ENCODE measurements around the gene PDE8B. TPM values are rescaled to one million over a fixed set of nuclear protein-coding genes. Genes with fewer than 3 reads are reported as not detected.

The PDE8B gene
- polyA plus RNA-seq, 3 donors: 4.4 to 7.3 (median 5.7) TPM

DNA sequence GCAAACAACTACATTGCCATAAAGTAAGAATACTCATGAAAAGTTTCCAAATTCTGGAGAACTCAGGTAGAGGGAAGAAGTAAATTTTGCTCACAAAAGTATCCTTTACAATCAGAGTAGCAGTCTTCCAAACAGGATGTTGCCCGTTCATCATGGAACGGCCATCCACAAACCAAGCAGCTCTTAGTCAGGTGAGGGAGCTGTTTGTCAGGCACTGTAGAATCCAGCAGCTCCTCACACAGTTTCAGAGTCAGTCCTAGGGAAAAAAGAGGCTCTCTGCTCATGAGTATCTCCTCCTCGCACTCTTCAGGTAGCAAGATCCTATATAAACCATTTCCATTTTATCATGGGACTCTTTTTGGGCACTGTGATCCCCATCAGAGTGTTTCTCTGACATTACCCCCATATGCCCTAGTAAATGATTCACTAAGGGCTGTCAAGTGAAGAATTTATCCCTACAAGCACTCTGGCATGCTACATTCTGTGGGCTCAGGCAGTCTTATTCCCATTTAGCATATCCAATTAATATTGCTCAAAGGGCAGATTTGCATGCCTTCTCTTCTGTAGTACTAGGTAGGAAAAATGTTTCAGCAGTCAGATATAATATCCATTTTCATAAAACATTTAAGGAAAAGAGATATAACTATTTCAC is 183.7 kb downstream of the PDE8B start:
- DNase-seq (ENCODE audit: low read depth in 3 of 3, low spot score in 2 of 3): no peak

DNA sequence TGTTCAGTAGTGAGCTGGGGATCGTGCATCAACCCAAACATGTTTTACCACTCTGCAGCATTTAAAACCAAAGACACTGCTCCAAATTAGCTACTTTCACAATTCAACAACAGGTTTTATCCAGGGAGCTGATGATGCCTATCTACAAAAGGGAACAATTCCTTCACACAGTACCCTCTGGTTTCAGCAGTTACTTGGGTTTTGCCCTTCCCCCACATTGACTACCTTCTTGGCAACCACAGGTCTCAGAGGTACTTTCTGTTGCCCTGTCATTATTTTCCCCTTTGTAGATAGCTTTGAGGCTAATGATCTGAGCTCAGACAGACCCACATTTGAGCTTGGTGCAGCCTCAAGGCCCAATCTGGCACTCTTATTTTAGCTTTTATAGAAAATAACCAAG is 185.5 kb downstream of the PDE8B start:
- DNase-seq (ENCODE audit: low read depth in 3 of 3, low spot score in 2 of 3): no peak

DNA sequence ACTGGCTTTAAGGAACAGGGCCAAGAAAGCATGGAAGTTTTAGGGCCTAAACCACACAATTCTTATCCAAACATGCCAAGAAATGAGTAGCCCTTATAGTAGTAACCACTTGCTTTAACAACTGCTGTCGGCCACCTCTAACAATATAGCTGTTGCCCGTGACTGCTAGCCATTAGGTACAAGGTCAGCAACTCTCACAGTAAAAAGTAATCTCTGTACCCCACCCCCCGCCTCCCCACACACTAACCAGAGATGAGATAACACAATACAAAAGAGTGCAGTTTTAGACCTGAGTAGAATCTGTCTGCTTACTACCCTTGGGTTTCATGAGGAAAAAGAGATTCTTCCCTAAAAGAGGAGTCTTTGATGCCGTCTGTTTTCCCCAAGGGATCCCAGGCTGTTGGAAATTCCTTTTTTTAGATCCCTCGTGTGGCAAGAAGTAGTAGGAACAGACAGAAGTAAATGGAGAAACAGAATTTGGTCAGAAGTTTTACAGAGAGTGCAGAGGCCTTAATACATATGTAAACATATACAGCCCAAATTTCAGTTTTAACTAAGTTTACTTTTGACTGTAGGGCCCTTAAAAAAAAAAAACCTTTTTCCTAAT is 187.3 kb downstream of the PDE8B start:
- no peak for DNase-seq (ENCODE audit: low read depth in 3 of 3, low spot score in 2 of 3)

DNA sequence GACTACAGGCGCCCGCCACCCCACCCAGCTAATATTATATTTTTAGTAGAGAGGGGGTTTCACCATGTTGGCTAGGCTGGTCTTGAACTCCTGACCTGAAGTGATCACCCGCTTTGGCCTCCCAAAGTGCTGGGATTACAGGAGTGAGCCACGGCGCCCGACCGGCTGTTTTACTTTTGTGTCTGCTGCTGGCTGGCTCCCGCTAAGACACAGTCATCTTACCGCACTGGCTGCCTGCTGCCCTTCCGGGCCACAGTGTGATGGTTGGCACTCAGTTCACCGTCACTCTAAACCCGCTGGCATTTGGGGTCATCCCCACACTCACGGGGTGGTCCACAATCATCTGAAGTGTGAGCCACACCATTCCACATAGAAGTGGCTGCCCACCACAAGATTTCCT is 188.0 kb downstream of the PDE8B start:
- no peak for DNase-seq (ENCODE audit: low read depth in 3 of 3, low spot score in 2 of 3)

DNA sequence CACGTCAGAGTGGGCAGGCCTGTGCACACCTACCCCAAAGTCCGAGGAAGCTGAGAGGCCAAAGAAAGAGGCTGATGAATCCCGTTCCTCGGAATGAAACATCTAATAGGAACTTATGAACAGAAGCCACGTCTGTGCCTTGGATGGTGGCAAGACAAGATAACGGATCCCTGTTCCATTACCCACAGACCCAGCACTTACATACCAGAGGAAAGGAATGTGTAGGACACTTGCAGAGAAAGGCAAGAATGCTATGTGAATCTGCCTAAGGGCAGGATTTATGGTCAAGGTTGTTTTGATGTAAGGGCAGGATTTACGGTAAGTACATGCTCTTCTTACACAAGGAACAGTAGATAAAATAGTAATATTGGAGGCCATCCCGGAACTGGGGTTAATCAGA is 188.4 kb downstream of the PDE8B start:
- no peak for DNase-seq (ENCODE audit: low read depth in 3 of 3, low spot score in 2 of 3)

DNA sequence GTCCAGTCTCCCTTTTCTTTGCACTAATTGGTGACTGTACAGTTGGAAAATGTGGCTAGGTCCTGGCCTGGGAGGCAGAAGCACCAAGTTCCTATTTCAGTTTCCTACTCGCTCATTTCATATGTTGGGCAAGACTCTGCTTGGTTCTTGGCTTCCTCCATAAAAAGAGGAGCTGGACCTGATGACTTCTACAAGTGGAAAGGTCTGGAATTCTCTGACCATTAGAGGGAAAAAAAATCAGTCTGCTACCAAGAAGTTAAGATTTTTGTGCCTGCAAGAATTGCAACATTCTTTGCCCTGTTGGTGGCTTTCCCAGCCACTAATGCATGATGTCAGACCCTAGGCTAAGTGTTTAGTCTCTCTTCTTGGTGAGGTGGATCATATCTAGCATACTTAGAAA is 190.2 kb downstream of the PDE8B start:
- no peak for DNase-seq (ENCODE audit: low read depth in 3 of 3, low spot score in 2 of 3)

DNA sequence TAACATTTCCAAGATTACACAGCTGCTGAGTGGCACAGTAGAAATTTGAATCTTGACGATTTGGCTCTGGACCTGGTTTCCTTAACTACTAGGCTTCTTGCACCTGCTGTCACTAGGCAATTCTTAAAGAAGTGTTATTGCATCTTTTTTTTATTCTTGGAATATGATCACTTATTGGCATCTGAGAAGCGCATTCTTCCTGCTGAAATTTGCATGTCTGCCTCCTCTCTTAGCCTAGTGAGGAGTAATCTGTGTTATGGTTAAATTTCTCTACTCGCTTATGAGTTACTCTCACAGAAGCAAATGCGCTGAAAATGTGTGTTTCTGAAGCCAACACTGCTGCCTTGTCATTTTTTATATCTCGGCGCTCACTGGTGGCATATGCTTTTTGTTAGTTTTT is 192.3 kb downstream of the PDE8B start:
- no peak for DNase-seq (ENCODE audit: low read depth in 3 of 3, low spot score in 2 of 3)

DNA sequence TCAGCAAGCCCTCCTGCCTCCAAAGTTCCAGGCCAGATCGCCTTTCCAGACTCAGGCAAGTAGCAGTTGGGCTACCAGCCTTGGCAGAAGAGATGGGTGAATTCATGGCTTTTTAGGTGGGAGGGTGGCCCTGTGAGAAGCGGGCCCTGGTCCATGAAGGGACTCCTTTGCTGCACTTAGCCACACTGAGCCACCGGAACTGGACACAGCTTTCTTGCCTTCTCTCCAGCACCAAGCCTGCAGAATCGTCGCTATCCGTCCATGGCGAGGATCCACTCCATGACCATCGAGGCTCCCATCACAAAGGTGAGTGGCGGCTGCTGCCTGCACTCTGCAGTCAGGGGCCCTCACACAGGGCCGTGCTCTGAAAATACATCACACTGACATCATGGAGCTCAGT is 196.7 kb downstream of the PDE8B start:
- no peak for DNase-seq (ENCODE audit: low read depth in 3 of 3, low spot score in 2 of 3)

DNA sequence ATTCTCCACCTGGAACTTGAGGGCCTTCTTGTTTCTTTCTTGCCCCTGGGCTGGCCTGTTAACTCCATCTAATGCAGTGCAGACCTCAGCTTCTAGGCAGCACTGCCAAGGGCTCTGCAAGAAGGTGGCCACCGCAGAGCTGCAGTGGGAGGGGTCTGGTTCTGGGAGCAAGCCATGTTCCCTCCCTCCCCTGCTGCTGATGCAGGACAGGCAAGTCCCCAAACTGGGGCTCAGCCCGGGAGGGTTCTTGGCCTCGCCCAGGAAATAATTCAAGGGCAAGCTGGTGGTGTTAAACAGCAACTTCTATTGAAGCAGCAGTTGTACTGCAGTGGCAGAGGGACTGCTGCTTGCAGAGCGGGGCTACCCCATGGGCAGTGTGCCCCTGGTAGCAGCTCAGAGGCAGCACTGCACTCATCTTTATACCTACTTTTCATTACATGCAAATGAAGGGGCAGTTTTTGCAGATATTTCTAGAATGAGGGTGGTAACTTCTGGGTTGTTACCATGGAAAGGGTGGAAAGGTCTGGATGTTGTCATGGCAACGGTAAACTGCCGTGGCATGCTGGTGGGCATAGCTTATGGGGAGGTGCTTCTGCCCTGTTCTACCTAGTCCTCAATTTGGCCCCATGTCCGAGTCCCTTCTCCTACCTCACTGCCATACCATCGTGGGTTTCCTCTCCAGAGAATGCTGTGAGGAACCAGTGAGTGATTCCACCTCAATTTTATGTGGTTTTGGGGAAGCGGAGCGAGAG is 199.6 kb downstream of the PDE8B start:
- DNase-seq (ENCODE audit: low read depth in 3 of 3, low spot score in 2 of 3): no peak

DNA sequence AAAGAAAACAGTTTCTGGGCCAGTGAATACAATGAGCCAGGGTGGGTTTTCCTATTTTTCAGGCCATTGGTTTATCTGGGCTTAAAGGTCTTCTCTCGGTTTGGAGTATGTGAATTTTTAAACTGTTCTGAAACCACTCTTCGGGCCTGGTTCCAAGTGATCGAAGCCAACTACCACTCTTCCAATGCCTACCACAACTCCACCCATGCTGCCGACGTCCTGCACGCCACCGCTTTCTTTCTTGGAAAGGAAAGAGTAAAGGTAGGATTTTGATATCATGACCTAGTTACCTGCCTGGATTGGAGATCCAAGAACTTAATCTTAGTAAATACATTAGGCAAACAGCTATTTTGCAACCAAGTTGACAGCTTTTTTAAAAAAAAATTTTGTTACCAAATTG is 202.6 kb downstream of the PDE8B start:
- no peak for DNase-seq (ENCODE audit: low read depth in 3 of 3, low spot score in 2 of 3)

DNA sequence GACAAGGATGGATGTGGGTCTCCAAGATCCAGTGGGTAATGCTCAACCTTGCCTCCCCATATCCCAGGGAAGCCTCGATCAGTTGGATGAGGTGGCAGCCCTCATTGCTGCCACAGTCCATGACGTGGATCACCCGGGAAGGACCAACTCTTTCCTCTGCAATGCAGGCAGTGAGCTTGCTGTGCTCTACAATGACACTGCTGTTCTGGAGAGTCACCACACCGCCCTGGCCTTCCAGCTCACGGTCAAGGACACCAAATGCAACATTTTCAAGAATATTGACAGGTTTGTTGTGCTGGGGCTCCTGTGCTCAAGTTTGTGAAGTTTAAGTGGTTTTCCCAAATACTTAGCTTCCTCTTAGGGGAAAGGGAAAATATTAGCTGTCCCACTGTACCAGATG is 207.7 kb downstream of the PDE8B start:
- no peak for DNase-seq (ENCODE audit: low read depth in 3 of 3, low spot score in 2 of 3)

DNA sequence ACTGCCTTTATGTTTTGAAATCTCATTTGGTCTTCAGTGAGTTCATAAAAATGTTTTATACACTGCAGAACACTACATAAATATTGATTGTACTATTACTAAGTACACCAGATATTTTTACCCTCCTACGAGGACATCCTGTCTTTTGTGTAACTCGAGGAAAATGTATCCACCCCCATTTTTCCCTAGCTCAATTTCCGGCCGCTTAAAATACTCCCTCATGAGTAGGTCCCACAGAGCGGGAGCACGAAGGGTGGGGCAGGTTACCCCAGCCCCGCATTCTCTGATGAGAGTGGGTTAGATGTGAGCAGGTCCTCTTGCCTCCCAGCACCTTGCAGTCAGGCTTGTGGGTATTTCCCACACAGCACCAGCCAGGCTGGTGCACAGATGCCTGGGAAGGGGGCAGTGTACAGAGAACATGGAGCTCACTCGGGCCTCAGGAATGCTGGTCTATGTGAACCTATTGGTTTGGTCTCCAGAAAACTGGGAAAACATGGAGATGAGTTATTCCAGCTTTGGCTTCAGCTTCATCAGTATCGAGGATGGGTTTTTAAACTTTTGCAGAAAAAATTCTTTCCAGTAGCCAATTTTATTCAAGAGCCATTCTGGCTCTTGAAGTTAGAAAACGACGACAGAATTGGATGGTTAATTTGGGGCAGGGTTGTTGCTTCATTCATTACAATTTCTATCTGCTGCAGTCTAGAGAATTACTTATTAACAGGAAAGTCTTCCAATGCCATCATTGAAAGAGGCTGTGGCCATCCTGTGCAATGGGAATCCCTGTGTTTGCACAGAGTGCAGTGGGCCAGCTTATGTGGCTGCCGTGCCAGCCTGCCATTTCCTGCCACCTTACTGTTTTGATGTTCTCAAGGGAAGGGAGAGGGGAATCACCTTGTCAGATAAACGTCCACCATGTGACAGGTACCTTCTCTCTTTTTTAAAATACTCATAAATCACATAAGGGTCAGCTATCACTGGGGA is 208.4 kb downstream of the PDE8B start:
- no peak for DNase-seq (ENCODE audit: low read depth in 3 of 3, low spot score in 2 of 3)

DNA sequence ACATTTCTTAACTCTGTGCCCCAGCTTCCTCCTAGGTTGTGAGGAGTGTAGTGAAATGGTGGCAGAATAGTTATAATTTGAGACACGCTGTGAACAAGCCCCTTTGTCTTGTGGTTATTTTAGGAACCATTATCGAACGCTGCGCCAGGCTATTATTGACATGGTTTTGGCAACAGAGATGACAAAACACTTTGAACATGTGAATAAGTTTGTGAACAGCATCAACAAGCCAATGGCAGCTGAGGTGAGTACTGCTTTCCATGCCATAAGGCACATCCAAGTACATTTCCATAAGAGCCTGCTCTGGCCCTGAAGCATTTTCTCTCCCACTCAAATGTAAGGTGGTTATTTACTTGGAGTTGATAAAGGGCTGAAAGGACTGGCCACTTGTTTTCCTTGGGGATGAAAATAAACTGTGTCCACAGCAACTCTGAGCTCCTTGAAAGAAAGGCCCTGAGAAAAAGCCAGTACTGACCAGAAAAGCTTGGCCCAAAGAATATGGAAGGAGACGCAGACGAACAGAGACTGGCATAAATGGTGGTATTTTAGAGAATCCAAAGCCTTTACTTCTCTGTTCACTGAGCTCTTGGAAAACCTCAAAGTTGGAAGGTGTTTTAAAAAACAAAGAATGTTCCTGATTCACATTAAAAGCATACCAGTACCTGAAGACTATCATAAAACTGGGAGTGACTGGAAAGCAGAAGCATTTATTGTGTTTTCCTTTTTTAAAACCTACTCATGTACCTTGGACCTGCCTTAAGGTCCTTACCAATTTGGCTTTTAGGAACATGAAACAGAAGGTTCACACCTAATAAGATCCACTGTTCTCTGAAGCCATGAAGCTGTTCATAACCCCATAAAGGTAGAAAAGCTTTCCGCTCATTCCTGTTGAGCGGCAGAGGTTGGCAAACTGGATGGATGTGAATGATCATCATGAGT is 209.4 kb downstream of the PDE8B start:
- no peak for DNase-seq (ENCODE audit: low read depth in 3 of 3, low spot score in 2 of 3)

DNA sequence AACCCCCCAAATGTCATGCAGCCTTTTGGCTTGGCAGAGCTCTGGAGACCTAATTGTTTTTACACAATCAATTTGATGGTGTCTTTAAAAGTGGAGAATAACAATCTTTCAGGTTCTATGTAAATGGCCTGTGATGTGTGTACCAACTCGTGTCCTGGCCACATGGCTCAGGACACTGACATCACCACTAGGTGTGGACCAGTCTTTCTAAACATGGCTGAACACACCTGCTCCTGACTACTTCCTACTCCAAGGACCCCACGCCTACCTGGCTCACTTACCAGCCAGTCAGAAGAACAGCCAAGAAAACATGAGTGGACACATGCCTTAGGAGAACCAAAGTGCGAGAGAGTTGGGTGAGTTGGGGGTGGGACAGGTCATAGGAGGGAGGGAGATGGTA is 210.5 kb downstream of the PDE8B start:
- DNase-seq (ENCODE audit: low read depth in 3 of 3, low spot score in 2 of 3): no peak

DNA sequence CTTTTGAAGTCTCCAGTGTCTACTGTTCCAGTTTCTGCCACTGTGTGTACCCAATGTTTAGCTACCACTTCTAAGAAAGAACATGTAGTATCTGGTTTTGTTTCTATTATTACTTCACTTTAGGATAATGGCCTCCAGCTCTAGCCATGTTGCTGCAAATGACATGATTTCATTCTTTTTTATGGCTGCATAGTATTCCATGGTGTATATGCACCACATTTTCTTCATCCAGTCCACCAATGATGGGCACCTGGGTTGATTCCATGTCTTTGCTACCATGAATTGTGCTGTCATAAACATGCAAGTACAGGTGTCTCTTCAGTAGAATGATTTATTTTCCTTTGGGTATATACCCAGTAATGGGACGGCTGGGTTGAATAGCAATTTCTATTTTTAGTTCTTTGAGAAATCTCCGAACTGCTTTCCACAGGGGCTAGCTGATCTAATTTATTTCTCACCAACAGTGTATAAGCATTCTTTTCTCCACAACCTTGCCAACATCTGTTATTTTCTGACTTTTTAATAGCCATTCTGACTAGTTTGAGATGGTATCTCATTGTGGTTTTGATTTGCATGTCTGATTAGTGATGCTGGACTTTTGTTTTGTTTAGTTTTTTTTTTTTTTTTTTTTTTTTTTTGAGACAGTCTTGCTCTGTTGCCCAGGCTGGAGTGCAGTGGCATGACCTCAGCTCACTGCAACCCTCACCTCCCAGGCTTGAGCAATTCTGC is 212.7 kb downstream of the PDE8B start:
- no peak for DNase-seq (ENCODE audit: low read depth in 3 of 3, low spot score in 2 of 3)

DNA sequence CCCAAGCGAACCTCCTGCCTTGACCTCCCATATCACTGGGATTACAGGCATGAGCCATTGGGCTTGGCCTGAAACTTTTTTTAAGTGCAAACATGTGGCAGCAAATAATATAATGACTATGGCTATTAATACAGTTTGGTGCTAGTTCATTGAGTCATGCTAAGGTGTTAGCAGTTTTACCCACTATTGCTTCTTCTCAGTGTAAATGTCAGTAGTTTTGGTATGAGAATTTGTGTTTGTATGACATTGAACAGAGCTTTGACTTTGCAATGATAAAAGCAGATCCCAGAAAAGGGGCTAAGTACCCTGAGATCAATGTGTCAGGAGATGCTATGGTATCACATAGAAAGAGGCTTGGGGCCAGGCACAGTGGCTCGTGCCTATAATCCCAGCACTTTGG is 214.4 kb downstream of the PDE8B start:
- DNase-seq (ENCODE audit: low read depth in 3 of 3, low spot score in 2 of 3): no peak

DNA sequence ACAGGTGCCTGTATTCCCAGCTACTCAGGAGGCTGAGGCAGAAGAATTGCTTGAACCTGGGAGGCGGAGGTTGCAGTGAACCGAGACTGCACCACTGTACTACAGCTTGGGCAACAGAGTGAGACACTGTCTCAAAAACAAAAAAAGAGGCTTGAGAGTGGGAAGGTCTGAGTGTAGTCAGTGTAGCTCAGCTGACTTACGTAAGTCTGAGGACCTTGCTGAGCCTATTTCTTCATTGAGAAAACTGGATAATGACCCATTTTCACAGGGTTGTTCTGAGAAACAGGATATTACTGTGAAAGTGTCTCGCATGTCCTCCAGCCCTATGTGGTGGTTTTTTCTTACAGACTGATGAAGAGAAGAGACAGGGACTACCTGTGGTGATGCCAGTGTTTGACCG is 214.9 kb downstream of the PDE8B start:
- no peak for DNase-seq (ENCODE audit: low read depth in 3 of 3, low spot score in 2 of 3)

DNA sequence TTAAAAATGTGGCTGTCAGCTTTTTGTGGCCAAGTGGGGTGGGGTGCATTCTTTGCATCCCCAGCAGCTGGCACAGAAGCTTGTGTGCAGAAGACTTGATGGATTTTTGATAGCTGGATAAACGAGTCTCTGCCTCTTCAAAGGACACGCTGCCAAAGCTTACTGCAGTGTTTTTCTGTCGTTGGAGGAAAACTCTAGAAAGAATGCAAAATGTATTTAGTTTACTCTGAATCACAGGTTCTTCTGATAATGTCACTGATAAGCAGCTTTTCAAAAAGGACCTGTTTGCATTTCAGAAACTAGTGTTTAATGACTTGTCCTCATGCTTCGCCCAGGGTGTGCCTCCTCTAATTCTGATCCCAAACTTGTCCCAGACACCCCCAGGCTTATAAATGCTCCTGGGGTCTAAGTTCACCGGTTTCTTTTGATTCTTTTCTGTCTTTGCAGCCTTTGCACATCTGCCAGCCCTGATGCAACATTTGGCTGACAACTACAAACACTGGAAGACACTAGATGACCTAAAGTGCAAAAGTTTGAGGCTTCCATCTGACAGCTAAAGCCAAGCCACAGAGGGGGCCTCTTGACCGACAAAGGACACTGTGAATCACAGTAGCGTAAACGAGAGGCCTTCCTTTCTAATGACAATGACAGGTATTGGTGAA is 215.6 kb downstream of the PDE8B start:
- no peak for DNase-seq (ENCODE audit: low read depth in 3 of 3, low spot score in 2 of 3)

DNA sequence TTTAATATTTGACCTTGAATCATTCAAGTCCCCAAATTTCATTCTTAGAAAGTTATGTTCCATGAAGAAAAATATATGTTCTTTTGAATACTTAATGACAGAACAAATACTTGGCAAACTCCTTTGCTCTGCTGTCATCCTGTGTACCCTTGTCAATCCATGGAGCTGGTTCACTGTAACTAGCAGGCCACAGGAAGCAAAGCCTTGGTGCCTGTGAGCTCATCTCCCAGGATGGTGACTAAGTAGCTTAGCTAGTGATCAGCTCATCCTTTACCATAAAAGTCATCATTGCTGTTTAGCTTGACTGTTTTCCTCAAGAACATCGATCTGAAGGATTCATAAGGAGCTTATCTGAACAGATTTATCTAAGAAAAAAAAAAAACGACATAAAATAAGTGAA is 216.2 kb downstream of the PDE8B start:
- no peak for DNase-seq (ENCODE audit: low read depth in 3 of 3, low spot score in 2 of 3)
